HepG2 (cell line): ENCODE results near the gene IRF1. TPM values are rescaled to one million over a fixed set of nuclear protein-coding genes. Genes with fewer than 3 reads are reported as not detected.
A peak's percentile ranks its signal among the peaks of the same experiment; 100 is the strongest.

ENCODE experiments used
- AFF4 ChIP-seq: sonication (generic); formaldehyde crosslinking; IDR thresholded peaks from 2 replicates; pipeline ENCODE4 v1.4.0; 2020; ENCODE audit warnings: missing genetic modification reagents
- ATM ChIP-seq: fragments of 450-650 bp; IDR thresholded peaks from 2 replicates; pipeline ENCODE4 v1.7.1; 2017; ENCODE audit warnings: mild to moderate bottlenecking, borderline replicate concordance
- CBX5 ChIP-seq: sonication (generic); formaldehyde crosslinking; IDR thresholded peaks from 2 replicates; pipeline ENCODE4 v1.4.0; 2020; ENCODE audit warnings: missing genetic modification reagents, borderline replicate concordance
- MTA3 ChIP-seq: sonication (generic); formaldehyde crosslinking; IDR thresholded peaks from 2 replicates; pipeline ENCODE4 v1.4.0; 2020; ENCODE audit warnings: missing genetic modification reagents
- PHF21A ChIP-seq: sonication (generic); formaldehyde crosslinking; IDR thresholded peaks from 2 replicates; pipeline ENCODE4 v1.5.0; 2020; ENCODE audit warnings: mild to moderate bottlenecking, missing genetic modification reagents
- SIN3A ChIP-seq: IDR thresholded peaks from 2 replicates; pipeline ENCODE4 v1.6.1; 2011; ENCODE audit warnings: low read depth, mild to moderate bottlenecking, control low read depth, low read length, borderline replicate concordance
- SRSF9 ChIP-seq: fragments of 200-400 bp; formaldehyde crosslinking; IDR thresholded peaks from 2 replicates; pipeline ENCODE4 v1.6.1; 2018; ENCODE audit warnings: borderline replicate concordance, mild to moderate bottlenecking, low read depth, low read length; ENCODE audit not compliant: insufficient read depth, poor library complexity, severe bottlenecking
- TOE1 ChIP-seq: sonication (generic); formaldehyde crosslinking; IDR thresholded peaks from 2 replicates; pipeline ENCODE4 v1.4.0; 2020; ENCODE audit warnings: mild to moderate bottlenecking, missing genetic modification reagents
- ZFYVE20 ChIP-seq: sonication (generic); formaldehyde crosslinking; IDR thresholded peaks from 2 replicates; pipeline ENCODE4 v1.8.0; 2023; ENCODE audit warnings: low read depth, mild to moderate bottlenecking, moderate library complexity, missing genetic modification reagents, borderline replicate concordance
- ZNF251 ChIP-seq: sonication (generic); formaldehyde crosslinking; IDR thresholded peaks from 2 replicates; pipeline ENCODE4 v1.9.0; 2021; ENCODE audit warnings: mild to moderate bottlenecking, missing genetic modification reagents
- ZNF44 ChIP-seq: sonication (generic); formaldehyde crosslinking; IDR thresholded peaks from 2 replicates; pipeline ENCODE4 v1.5.1; 2020; ENCODE audit warnings: mild to moderate bottlenecking, missing genetic modification reagents
- ZNF589 ChIP-seq: sonication (generic); formaldehyde crosslinking; conservative IDR thresholded peaks from 2 replicates; pipeline ENCODE4 v1.8.0; 2022; ENCODE audit warnings: mild to moderate bottlenecking, moderate library complexity, missing genetic modification reagents
- ZNF670 ChIP-seq: sonication (generic); formaldehyde crosslinking; IDR thresholded peaks from 2 replicates; pipeline ENCODE4 v1.8.0; 2022; ENCODE audit warnings: mild to moderate bottlenecking, missing genetic modification reagents, borderline replicate concordance
- ZNF781 ChIP-seq: sonication (generic); formaldehyde crosslinking; IDR thresholded peaks from 2 replicates; pipeline ENCODE4 v1.5.1; 2020; ENCODE audit warnings: borderline replicate concordance, mild to moderate bottlenecking, missing genetic modification reagents; ENCODE audit errors: not compliant biosample characterization
- ZNF782 ChIP-seq: sonication (generic); formaldehyde crosslinking; IDR thresholded peaks from 2 replicates; pipeline ENCODE4 v1.4.0; 2020; ENCODE audit warnings: missing genetic modification reagents, mild to moderate bottlenecking, borderline replicate concordance
- polyA plus RNA-seq, 8 experiments: library from polyadenylated mRNA; depleted of rRNA in 3 of 8; stranded (reverse) in 7 of 8; unstranded in 1 of 8; fragments of >200 nt; fragmentation: Illumina TruSeq in 4 of 8; extraction: Trizol in 4 of 8; gene quantifications; 2 replicates each; pipeline versions ENCODE4 v1.2.1 to v1.2.3, GENCODE V29; 2011 to 2016; ENCODE audit warnings: low read depth in 4 of 8, missing spikeins in 1 of 8, mixed read lengths in 1 of 8; ENCODE audit not compliant: insufficient read depth in 1 of 8
- total RNA-seq, 5 experiments: library from RNA; depleted of rRNA; stranded (reverse); fragments of >200 nt; fragmentation: Illumina TruSeq; extraction: Trizol; gene quantifications; 2 replicates each; pipeline ENCODE4 v1.2.3, GENCODE V29; 2016; ENCODE audit warnings: low read depth in 1 of 5

Gene IRF1
- total and polyA plus RNA-seq, 2 of the 13 experiments (the other 11 are each of a cell fraction or from before 2014, with no cell fraction given), result 4.1 to 8.8 TPM

GRCh38 chr5:132496631-132497487 is 6.3 kb upstream of the IRF1 start (continued):
- TF ChIP-seq AFF4, result 0 out of 2 replicates have a peak, but pooled peaks have one; percentile 35
- no peak for TF ChIP-seq ZFYVE20 (CRISPR knock-in tag)
- no peak for TF ChIP-seq ZNF251 (CRISPR knock-in tag)
- no peak for TF ChIP-seq SRSF9
- TF ChIP-seq ZNF44 (CRISPR knock-in tag), result no peak
- TF ChIP-seq MTA3 (CRISPR knock-in tag), result no peak
- TF ChIP-seq ZNF782 (CRISPR knock-in tag), result no peak
- TF ChIP-seq SIN3A, result no peak
- TF ChIP-seq PHF21A (CRISPR knock-in tag), result 0 out of 2 replicates have a peak, but pooled peaks have one; percentile 44
- no peak for TF ChIP-seq TOE1 (CRISPR knock-in tag)
- TF ChIP-seq CBX5 (CRISPR knock-in tag), result no peak
- TF ChIP-seq ATM, result no peak
- TF ChIP-seq ZNF781, result no peak
- TF ChIP-seq ZNF589 (CRISPR knock-in tag), result no peak
- no peak for TF ChIP-seq ZNF670 (CRISPR knock-in tag)
